PC-3 (cell line): Measurements from ENCODE around the gene HAPLN3.

Experiments used
- EZH2 ChIP-seq: fragments of 300-600 bp; sonication (generic); IDR thresholded peaks from one replicate; pipeline ENCODE4 v1.6.1; 2017; ENCODE audit warnings: antibody characterized with exemption, mild to moderate bottlenecking, low read length; ENCODE audit not compliant: unreplicated experiment
- TF ChIP-seq, protein P1 (sequence below): fragments of 300-600 bp; sonication (generic); conservative IDR thresholded peaks from 2 replicates; pipeline ENCODE4 v1.5.1; 2017; ENCODE audit warnings: antibody characterized with exemption, low read depth, mild to moderate bottlenecking, low read length

DNA sequence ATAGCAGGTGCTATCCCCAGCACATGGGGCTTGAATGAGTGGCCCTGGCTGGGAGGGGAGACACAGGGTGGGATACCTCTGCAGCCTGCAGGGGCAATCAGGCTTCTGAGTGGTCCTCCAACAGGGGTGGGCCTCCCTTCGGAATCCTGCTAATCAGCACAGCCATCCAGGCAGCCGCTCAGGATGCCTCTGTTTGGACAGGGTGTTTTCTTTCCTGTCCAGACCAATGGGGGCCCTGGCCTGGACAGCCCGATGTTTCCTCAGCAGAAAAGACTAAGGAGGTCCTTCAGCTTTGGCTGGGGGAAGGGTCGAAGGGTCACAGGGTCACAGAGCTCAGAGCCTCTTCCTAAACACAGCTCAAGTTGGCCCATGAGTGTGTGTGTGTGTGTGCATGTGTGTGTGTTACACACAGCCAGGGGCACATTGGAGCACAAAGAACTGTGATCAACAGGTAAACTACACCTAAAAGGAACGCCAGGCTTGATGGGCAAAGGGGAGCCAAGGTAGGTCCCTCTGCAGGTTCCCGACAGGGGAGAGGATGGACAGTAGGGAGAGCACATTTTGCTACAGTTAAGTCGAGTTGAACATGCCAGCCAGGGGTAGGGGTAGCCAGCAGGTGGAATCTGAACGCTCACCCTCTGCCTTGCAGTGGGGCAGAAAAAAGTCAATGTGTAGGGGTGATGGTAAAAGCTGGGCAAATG, 1.1 kb upstream of the HAPLN3 start:
- TF ChIP-seq, protein P1, sequence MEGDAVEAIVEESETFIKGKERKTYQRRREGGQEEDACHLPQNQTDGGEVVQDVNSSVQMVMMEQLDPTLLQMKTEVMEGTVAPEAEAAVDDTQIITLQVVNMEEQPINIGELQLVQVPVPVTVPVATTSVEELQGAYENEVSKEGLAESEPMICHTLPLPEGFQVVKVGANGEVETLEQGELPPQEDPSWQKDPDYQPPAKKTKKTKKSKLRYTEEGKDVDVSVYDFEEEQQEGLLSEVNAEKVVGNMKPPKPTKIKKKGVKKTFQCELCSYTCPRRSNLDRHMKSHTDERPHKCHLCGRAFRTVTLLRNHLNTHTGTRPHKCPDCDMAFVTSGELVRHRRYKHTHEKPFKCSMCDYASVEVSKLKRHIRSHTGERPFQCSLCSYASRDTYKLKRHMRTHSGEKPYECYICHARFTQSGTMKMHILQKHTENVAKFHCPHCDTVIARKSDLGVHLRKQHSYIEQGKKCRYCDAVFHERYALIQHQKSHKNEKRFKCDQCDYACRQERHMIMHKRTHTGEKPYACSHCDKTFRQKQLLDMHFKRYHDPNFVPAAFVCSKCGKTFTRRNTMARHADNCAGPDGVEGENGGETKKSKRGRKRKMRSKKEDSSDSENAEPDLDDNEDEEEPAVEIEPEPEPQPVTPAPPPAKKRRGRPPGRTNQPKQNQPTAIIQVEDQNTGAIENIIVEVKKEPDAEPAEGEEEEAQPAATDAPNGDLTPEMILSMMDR = no peak
- TF ChIP-seq EZH2 = no peak
